ENCODE results near the gene FAM120A. TPM values are rescaled to one million over a fixed set of nuclear protein-coding genes. Genes with fewer than 3 reads are reported as not detected.

FAM120A gene
- total RNA-seq, 1 experiment from 2014 or later, result 70.5 TPM

DNA sequence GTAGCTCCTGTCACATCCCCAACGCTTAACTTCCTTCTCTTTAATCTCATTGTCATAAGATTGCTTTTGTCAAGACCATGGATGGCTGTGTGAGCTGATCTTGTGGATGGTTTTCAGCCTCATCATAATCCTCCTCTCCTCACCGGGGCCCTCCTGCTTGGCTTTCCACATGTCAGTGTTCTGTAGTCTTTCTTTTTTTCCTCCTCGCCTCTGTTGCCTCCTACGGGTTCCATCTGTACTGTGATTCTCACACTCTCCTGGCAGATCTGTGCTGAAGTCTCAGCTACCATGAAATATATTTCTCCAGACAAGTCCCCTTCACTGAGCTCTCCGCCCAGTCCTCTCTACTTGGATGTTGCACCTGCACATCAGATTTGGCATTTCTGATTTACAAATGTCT, 36.8 kb downstream of the FAM120A start:
- intact Hi-C loops (cut with micrococcal nuclease; ENCODE audit: unreplicated experiment) (no loop called here), in situ Hi-C loops (cut with HindIII; ENCODE audit: low pct_unique_long_range_greater_than_20kb, low sequenced_read_pairs) (no loop called here)
- Histone ChIP-seq H3K9me3 (ENCODE audit: control insufficient read depth, insufficient read depth, low read depth, low read length) (no peaks in the 10 kb centered on the region), H3K27ac (ENCODE audit: low read length) (no peak overlapping the region), H3K4me1 (ENCODE audit: control insufficient read depth, insufficient read depth, low read length) (no peaks in the 10 kb centered on the region), H3K27me3 (ENCODE audit: control insufficient read depth, insufficient read depth, low read length) (no peaks in the 10 kb centered on the region), H3K4me3 (ENCODE audit: low read depth in 2 of 2, low read length in 2 of 2) (no peak overlapping the region), H3K36me3 (ENCODE audit: control insufficient read depth, insufficient read depth, low read length) (no peaks in the 10 kb centered on the region)
- TF ChIP-seq SIN3A (IDR thresholded peaks at IDR 0.05; ENCODE audit: borderline replicate concordance, insufficient read depth, low read depth, low read length) (no peak), POLR2AphosphoS5 (IDR thresholded peaks at IDR 0.05; ENCODE audit: low read depth, low read length) (no peak), TCF7L2 (IDR thresholded peaks at IDR 0.05; ENCODE audit: low read depth, low read length) (no peak)
- TF ChIP-seq, protein P1, sequence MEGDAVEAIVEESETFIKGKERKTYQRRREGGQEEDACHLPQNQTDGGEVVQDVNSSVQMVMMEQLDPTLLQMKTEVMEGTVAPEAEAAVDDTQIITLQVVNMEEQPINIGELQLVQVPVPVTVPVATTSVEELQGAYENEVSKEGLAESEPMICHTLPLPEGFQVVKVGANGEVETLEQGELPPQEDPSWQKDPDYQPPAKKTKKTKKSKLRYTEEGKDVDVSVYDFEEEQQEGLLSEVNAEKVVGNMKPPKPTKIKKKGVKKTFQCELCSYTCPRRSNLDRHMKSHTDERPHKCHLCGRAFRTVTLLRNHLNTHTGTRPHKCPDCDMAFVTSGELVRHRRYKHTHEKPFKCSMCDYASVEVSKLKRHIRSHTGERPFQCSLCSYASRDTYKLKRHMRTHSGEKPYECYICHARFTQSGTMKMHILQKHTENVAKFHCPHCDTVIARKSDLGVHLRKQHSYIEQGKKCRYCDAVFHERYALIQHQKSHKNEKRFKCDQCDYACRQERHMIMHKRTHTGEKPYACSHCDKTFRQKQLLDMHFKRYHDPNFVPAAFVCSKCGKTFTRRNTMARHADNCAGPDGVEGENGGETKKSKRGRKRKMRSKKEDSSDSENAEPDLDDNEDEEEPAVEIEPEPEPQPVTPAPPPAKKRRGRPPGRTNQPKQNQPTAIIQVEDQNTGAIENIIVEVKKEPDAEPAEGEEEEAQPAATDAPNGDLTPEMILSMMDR (IDR thresholded peaks at IDR 0.05), result no peak
- TF ChIP-seq, protein P2, sequence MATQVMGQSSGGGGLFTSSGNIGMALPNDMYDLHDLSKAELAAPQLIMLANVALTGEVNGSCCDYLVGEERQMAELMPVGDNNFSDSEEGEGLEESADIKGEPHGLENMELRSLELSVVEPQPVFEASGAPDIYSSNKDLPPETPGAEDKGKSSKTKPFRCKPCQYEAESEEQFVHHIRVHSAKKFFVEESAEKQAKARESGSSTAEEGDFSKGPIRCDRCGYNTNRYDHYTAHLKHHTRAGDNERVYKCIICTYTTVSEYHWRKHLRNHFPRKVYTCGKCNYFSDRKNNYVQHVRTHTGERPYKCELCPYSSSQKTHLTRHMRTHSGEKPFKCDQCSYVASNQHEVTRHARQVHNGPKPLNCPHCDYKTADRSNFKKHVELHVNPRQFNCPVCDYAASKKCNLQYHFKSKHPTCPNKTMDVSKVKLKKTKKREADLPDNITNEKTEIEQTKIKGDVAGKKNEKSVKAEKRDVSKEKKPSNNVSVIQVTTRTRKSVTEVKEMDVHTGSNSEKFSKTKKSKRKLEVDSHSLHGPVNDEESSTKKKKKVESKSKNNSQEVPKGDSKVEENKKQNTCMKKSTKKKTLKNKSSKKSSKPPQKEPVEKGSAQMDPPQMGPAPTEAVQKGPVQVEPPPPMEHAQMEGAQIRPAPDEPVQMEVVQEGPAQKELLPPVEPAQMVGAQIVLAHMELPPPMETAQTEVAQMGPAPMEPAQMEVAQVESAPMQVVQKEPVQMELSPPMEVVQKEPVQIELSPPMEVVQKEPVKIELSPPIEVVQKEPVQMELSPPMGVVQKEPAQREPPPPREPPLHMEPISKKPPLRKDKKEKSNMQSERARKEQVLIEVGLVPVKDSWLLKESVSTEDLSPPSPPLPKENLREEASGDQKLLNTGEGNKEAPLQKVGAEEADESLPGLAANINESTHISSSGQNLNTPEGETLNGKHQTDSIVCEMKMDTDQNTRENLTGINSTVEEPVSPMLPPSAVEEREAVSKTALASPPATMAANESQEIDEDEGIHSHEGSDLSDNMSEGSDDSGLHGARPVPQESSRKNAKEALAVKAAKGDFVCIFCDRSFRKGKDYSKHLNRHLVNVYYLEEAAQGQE (IDR thresholded peaks at IDR 0.05; ENCODE audit: insufficient read depth in 1 of 2, low read depth in 2 of 2, low read length in 1 of 2), result no peak
- CTCF ChIA-PET, result no interaction called here
- no TSS peak for BruUV-seq (replicated peaks)
- POLR2A ChIA-PET, result no interaction called here
- no peak for ATAC-seq
- DNase-seq (ENCODE audit: low read depth, low spot score), result no peak

DNA sequence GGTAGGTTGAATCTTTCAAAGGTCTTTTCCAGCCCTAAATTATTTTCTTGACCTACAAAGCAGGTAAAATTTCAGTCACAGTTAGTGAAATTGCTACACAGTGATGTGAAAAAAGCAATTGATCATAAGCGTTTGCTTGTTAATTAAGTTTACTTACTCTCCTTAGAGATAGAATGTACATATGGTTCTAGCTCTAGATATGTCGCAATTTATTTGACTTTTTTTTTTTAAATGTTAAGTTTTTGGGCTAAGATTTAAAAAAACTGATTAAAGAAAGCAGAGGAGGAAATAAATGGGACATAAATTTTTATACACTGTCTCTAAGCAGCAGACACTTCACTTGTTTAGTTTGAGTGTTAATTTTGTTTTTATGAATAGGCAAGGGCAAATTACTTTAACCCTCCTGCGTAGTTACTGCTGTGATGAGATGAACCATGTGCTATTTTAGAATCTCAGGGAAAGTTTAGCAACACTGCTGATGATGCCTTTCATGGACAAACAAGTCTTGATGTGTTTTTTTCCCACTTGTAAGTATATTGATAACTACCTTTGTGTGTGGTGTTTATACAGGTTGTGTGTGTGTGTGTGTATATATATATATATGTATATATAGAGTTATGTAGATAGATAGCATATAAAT, 40.2 kb downstream of the FAM120A start:
- Histone ChIP-seq H3K36me3 (ENCODE audit: control insufficient read depth, insufficient read depth, low read length) (no peaks in the 10 kb centered on the region; the same call in 1 of the 2 replicates), H3K4me3 (ENCODE audit: low read depth in 2 of 2, low read length in 2 of 2) (no peak overlapping the region), H3K4me1 (ENCODE audit: control insufficient read depth, insufficient read depth, low read length) (no peaks in the 10 kb centered on the region), H3K9me3 (ENCODE audit: control insufficient read depth, insufficient read depth, low read depth, low read length) (no peaks in the 10 kb centered on the region), H3K27me3 (ENCODE audit: control insufficient read depth, insufficient read depth, low read length) (no peaks in the 10 kb centered on the region), H3K27ac (ENCODE audit: low read length) (no peak overlapping the region)
- ATAC-seq (no peak), DNase-seq (ENCODE audit: low read depth, low spot score) (no peak)
- CTCF ChIA-PET, result interaction anchor here (0.7 kb wide), 1 partner anchor 18 kb away, joined by 17 read pairs; no protein-coding TSS in a partner anchor
- intact Hi-C loops (cut with micrococcal nuclease; ENCODE audit: unreplicated experiment) (no loop called here), in situ Hi-C loops (cut with HindIII; ENCODE audit: low pct_unique_long_range_greater_than_20kb, low sequenced_read_pairs) (no loop called here)
- TF ChIP-seq, protein P2 (IDR thresholded peaks at IDR 0.05; ENCODE audit: insufficient read depth in 1 of 2, low read depth in 2 of 2, low read length in 1 of 2), result no peak
- TF ChIP-seq, protein P1 (IDR thresholded peaks at IDR 0.05), result no peak
- TF ChIP-seq POLR2AphosphoS5 (IDR thresholded peaks at IDR 0.05; ENCODE audit: low read depth, low read length) (no peak), TCF7L2 (IDR thresholded peaks at IDR 0.05; ENCODE audit: low read depth, low read length) (no peak), SIN3A (IDR thresholded peaks at IDR 0.05; ENCODE audit: borderline replicate concordance, insufficient read depth, low read depth, low read length) (no peak)
- POLR2A ChIA-PET, result no interaction called here
- BruUV-seq (replicated peaks), result TSS peak; percentile 47
